Left ventricle myocardium inferior (tissue), 1 donor: Measurements from ENCODE around the gene KLK15. TPM values are rescaled to one million over a fixed set of nuclear protein-coding genes. Genes with fewer than 3 reads are reported as not detected.
"Not testable (repeated sequence)": the region's sequence is repeated elsewhere in the genome, so short reads cannot be mapped to it uniquely, and the experiment has no call there.

Experiments
- DNase-seq: peaks from one replicate; pipeline ENCODE4 v3.0.0-alpha.2; 2020
- H3K27ac ChIP-seq: fragments of 200-600 bp; replicated peaks from 2 replicates; pipeline ENCODE4 v1.8.0; 2021
- H3K27me3 ChIP-seq: fragments of 200-600 bp; 2 replicates; pipeline ENCODE4 v1.8.0; 2021; ENCODE audit warnings: low read depth
- H3K36me3 ChIP-seq: fragments of 200-600 bp; 2 replicates; pipeline ENCODE4 v1.8.0; 2021
- H3K4me1 ChIP-seq: fragments of 200-600 bp; 2 replicates; pipeline ENCODE4 v1.8.0; 2021
- H3K4me3 ChIP-seq: fragments of 200-600 bp; 2 replicates; pipeline ENCODE4 v1.8.0; 2021; ENCODE audit warnings: mild to moderate bottlenecking, moderate library complexity
- H3K9me3 ChIP-seq: fragments of 200-600 bp; replicated peaks from 2 replicates; pipeline ENCODE4 v1.8.0; 2021
- intact Hi-C: fragments of 100-400 bp; cut with micrococcal nuclease; formaldehyde crosslinking; loops from one replicate; pipeline ENCODE4 v1.11.0; 2022
- total RNA-seq: library from RNA; stranded (reverse); fragmentation: NEBNext Ultra II Directional; extraction: Animal tissue kit (Norgen Biotek cat#: 25700); gene quantifications from one replicate; pipeline ENCODE4 v1.2.1, GENCODE V29; 2021
- TF ChIP-seq, protein P1 (sequence below): fragments of 200-600 bp; IDR thresholded peaks from 2 replicates; pipeline ENCODE4 v1.8.0; 2021; ENCODE audit warnings: antibody characterized with exemption, mild to moderate bottlenecking, borderline replicate concordance
- donor health status: DM: no; HTN: yes; CAD: no; lungs with severe emphysema.

KLK15 gene
- total RNA-seq, 1 donor from 2014 or later, result not detected

DNA sequence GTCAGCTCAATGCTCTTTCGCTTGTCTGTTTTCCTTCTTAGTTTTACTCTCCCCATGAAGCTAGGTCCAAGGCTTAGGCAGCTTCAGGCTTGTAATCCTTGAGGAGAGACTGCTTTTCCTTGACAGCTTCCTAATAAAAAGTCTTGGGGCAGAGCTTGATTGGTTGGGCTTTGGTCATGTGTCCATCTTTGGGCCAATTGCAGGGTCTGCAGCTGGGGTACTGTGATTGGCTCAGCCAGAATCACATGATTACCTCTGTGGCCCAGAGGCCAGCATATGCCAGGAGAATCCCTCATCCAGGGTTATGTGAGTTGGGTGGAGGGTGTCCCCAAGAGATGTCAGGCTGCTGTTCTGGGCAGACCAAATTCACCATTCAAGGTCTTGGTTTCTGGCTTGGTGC lies 17.9 kb downstream of the KLK15 start:
- no peaks in the 10 kb centered on the region for H3K36me3 ChIP-seq
- no peak overlapping the region for H3K27ac ChIP-seq
- no peak overlapping the region for H3K4me3 ChIP-seq
- H3K4me1 ChIP-seq, result peaks cover 12% of the 10 kb centered on the region
- no peaks in the 10 kb centered on the region for H3K9me3 ChIP-seq
- H3K27me3 ChIP-seq, result peaks cover 91% of the 10 kb centered on the region
- TF ChIP-seq, protein P1, sequence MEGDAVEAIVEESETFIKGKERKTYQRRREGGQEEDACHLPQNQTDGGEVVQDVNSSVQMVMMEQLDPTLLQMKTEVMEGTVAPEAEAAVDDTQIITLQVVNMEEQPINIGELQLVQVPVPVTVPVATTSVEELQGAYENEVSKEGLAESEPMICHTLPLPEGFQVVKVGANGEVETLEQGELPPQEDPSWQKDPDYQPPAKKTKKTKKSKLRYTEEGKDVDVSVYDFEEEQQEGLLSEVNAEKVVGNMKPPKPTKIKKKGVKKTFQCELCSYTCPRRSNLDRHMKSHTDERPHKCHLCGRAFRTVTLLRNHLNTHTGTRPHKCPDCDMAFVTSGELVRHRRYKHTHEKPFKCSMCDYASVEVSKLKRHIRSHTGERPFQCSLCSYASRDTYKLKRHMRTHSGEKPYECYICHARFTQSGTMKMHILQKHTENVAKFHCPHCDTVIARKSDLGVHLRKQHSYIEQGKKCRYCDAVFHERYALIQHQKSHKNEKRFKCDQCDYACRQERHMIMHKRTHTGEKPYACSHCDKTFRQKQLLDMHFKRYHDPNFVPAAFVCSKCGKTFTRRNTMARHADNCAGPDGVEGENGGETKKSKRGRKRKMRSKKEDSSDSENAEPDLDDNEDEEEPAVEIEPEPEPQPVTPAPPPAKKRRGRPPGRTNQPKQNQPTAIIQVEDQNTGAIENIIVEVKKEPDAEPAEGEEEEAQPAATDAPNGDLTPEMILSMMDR, result no peak
- intact Hi-C loops, result no loop called here
- no peak for DNase-seq

DNA sequence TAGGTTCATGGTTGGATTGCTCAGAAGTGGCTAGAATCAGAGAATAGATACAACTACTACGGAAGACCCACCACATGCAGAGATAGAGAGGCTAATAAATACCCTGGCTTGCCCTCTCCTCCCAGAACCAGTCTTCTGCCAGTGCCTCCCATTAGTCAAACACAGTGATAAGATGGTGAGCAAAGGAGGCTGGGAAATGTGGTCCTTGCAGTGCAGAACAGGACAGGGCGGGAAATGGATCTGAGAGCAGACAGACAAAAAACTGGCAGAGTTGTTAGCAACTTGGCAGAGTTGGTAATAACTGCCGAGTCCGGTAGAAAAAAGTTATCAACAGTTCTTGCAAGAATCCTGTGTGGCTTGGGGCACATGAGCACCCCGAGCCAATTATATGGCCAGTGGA lies 18.5 kb downstream of the KLK15 start:
- H3K4me1 ChIP-seq, result peaks cover 7% of the 10 kb centered on the region
- no peak for DNase-seq
- TF ChIP-seq, protein P1, result no peak
- intact Hi-C loops, result no loop called here
- H3K9me3 ChIP-seq, result no peaks in the 10 kb centered on the region
- H3K4me3 ChIP-seq, result no peak overlapping the region
- H3K36me3 ChIP-seq, result no peaks in the 10 kb centered on the region
- H3K27ac ChIP-seq, result no peak overlapping the region
- H3K27me3 ChIP-seq, result peaks cover 85% of the 10 kb centered on the region

DNA sequence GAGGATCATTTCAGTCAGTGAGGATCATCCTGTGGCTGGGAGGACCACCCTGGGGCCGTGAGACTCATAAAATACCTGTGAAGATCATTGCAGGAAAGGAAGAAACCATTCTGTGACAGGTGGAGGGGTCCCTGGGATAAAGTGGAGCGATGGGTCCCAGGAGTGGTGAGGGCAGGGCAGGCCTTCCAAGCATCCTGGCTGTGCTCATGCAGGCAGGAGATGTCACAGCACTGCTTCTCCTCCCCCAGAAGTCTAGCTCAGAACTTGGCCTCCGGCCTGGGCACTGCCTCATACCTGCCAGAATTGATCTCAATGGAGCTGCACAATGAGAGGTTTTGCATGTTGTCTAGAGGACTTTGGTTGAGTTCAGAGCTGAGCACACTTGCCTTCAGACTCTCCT lies 20.9 kb downstream of the KLK15 start:
- intact Hi-C loops, result no loop called here
- H3K4me3 ChIP-seq, result no peak overlapping the region
- no peaks in the 10 kb centered on the region for H3K36me3 ChIP-seq
- no peak for DNase-seq
- peaks cover 61% of the 10 kb centered on the region for H3K27me3 ChIP-seq
- no peak overlapping the region for H3K27ac ChIP-seq
- no peaks in the 10 kb centered on the region for H3K4me1 ChIP-seq
- TF ChIP-seq, protein P1, result no peak
- H3K9me3 ChIP-seq, result no peaks in the 10 kb centered on the region

DNA sequence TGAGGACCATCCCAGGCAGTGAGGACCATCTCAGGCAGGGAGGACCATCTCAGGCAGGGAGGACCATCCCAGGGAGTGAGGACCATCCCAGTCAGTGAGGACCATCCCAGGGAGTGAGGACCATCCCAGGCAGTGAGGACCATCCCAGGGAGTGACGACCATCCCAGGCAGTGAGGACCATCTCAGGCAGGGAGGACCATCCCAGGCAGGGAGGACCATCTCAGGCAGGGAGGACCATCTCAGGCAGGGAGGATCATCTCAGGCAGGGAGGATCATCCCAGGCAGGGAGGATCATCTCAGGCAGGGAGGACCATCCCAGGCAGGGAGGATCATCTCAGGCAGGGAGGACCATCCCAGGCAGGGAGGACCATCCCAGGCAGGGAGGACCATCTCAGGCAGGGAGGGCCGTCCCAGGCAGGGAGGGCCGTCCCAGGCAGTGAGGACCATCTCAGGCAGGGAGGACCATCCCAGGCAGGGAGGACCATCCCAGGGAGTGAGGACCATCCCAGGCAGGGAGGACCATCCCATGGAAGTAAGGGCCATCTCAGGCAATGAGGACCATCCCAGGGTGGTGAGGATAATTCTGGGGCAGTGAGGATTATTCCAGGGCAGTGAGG lies 21.6 kb downstream of the KLK15 start:
- peaks cover 54% of the 10 kb centered on the region for H3K27me3 ChIP-seq

DNA sequence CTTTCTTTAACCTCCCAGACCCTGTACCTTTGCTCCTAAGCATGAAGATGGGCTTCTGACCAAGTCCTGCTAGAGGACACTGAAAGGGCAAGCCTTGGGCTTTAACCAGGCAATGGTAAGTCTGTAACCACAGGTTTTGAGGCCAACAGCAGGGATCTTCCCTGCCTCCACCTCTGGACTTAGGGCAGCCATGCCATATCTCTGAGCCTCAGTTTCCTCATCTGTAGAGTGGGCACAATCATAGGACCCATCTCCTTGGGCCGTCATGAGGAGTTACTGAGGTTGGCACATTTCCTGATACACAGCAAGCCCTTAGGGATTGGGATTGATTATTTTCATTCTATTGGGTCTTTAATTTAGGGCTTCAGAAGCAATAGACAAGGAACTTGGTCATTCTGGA lies 24.5 kb downstream of the KLK15 start:
- intact Hi-C loops, result no loop called here
- Histone ChIP-seq H3K36me3 (no peaks in the 10 kb centered on the region), H3K27ac (no peak overlapping the region), H3K4me1 (peaks cover 11% of the 10 kb centered on the region), H3K27me3 (peaks cover 25% of the 10 kb centered on the region), H3K4me3 (no peak overlapping the region), H3K9me3 (no peaks in the 10 kb centered on the region)
- TF ChIP-seq, protein P1, result no peak
- no peak for DNase-seq

More for the DNA sequence above, 21.6 kb downstream of the KLK15 start:
- H3K27ac ChIP-seq, H3K9me3 ChIP-seq, H3K4me1 ChIP-seq, H3K4me3 ChIP-seq, intact Hi-C loops, H3K36me3 ChIP-seq, DNase-seq: not testable (repeated sequence)

DNA sequence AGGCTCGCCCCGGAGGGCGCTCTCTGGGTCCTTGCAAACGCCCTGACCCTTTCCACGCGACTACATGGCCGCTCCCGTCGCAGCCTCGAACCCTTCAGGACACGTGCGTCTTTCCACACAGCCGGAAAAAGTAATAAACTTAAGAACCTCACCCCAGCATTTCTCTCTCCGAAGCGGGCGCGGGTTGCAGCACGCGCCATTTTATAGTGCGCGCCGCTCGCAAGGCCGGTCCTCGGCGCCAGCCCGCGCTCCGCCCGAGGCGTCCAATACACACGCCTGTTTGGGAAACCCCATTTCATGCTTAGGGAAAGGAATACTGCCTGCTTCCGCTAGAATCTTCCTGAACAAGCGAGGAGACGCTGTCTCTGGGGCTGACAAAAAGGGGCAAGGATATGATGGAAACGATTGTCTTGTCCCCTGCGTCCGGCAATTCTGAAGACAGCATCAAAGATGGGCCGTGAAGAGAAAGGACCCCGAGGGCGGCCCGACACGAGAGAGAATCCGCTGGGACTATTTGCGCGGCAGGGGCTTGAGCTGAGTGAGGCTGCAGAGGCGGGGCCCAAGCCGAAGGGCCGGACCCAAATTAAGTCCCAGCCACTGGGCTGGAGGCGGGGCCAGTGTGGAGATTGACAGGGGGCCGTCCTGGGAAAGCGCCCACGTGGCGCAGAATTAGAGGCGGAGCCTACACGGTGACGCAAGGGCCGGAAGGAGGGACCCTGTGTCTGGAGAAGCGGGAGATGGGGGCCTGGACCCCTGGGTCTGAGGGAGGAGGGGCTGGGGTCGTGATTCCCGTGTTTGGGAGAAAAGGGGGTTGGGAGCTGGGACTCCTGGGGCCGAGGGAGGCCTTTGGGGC lies 28.7 kb downstream of the KLK15 start:
- Histone ChIP-seq H3K27ac (peak overlapping the region; percentile 97), H3K27me3 (no peaks in the 10 kb centered on the region), H3K36me3 (peaks cover 12% of the 10 kb centered on the region), H3K4me1 (peaks cover 27% of the 10 kb centered on the region), H3K4me3 (peak overlapping the region; percentile 86), H3K9me3 (no peaks in the 10 kb centered on the region)
- DNase-seq, result peak; percentile 99
- TF ChIP-seq, protein P1, result no peak
- intact Hi-C loops, result no loop called here
